IMR-90 (cell line): ENCODE measurements around the gene GPX5.

Source experiments
- BHLHE40 ChIP-seq: fragments of 150-350 bp; IDR thresholded peaks from 2 replicates; pipeline ENCODE4 v1.6.1; 2016; ENCODE audit warnings: mild to moderate bottlenecking, low read depth, low read length
- CEBPB ChIP-seq: IDR thresholded peaks from 2 replicates; pipeline ENCODE4 v1.6.1; 2012; ENCODE audit warnings: low read depth, low read length, improper control_type of control experiment
- CTCF ChIP-seq: conservative IDR thresholded peaks from 2 replicates; pipeline ENCODE4 v1.5.1; 2012; ENCODE audit warnings: mild to moderate bottlenecking, low read depth, low read length, improper control_type of control experiment
- ELK1 ChIP-seq: fragments of 150-350 bp; IDR thresholded peaks from 2 replicates; pipeline ENCODE4 v1.6.1; 2016; ENCODE audit warnings: low read depth, mild to moderate bottlenecking, low read length, moderate library complexity, borderline replicate concordance
- FOS ChIP-seq: fragments of 150-350 bp; IDR thresholded peaks from 2 replicates; pipeline ENCODE4 v1.6.1; 2016; ENCODE audit warnings: low read depth, low read length
- MAFK ChIP-seq: IDR thresholded peaks from 2 replicates; pipeline ENCODE4 v1.6.1; 2012; ENCODE audit warnings: low read depth, low read length, improper control_type of control experiment
- MAZ ChIP-seq: IDR thresholded peaks from 2 replicates; pipeline ENCODE4 v1.6.1; 2012; ENCODE audit warnings: low read depth, mild to moderate bottlenecking, low read length, improper control_type of control experiment, moderate library complexity, borderline replicate concordance
- MXI1 ChIP-seq: IDR thresholded peaks from 2 replicates; pipeline ENCODE4 v1.6.1; 2012; ENCODE audit warnings: low read depth, mild to moderate bottlenecking, low read length, moderate library complexity, borderline replicate concordance
- NFE2L2 ChIP-seq: fragments of 150-350 bp; IDR thresholded peaks from 2 replicates; pipeline ENCODE4 v1.6.1; 2016; ENCODE audit warnings: low read depth, mild to moderate bottlenecking, low read length
- POLR2A ChIP-seq: IDR thresholded peaks from 2 replicates; pipeline ENCODE4 v1.6.1; 2012; ENCODE audit warnings: mild to moderate bottlenecking, low read depth, low read length
- RAD21 ChIP-seq: IDR thresholded peaks from 2 replicates; pipeline ENCODE4 v1.6.1; 2012; ENCODE audit warnings: low read length, improper control_type of control experiment
- RCOR1 ChIP-seq: IDR thresholded peaks from 2 replicates; pipeline ENCODE4 v1.6.1; 2012; ENCODE audit warnings: mild to moderate bottlenecking, low read length, improper control_type of control experiment; ENCODE audit not compliant: insufficient replicate concordance
- RFX5 ChIP-seq: IDR thresholded peaks from 2 replicates; pipeline ENCODE4 v1.8.0; 2012; ENCODE audit warnings: low read depth, mild to moderate bottlenecking, low read length, moderate library complexity
- USF2 ChIP-seq: fragments of 150-350 bp; IDR thresholded peaks from 2 replicates; pipeline ENCODE4 v1.6.1; 2017; ENCODE audit warnings: mild to moderate bottlenecking, antibody characterized with exemption, low read length, low read depth

GRCh38 chr6:28537065-28537464 is 11.4 kb downstream of the GPX5 start:
- TF ChIP-seq CTCF, result no peak
- TF ChIP-seq RAD21, result no peak
- no peak for TF ChIP-seq RFX5
- no peak for TF ChIP-seq POLR2A
- no peak for TF ChIP-seq RCOR1
- TF ChIP-seq MAFK, result no peak
- no peak for TF ChIP-seq USF2
- TF ChIP-seq BHLHE40, result no peak
- TF ChIP-seq ELK1, result no peak
- no peak for TF ChIP-seq MXI1
- TF ChIP-seq CEBPB, result no peak
- no peak for TF ChIP-seq NFE2L2
- no peak for TF ChIP-seq MAZ
- no peak for TF ChIP-seq FOS
